Measurements from ENCODE around the gene CAPNS1. TPM values are rescaled to one million over a fixed set of nuclear protein-coding genes. Genes with fewer than 3 reads are reported as not detected.
A peak's percentile ranks its signal among the peaks of the same experiment; 100 is the strongest.

The CAPNS1 gene
- polyA plus RNA-seq, 2 of the 4 experiments (the other 2 are of a cell fraction): 1,236 to 1,551 TPM

DNA sequence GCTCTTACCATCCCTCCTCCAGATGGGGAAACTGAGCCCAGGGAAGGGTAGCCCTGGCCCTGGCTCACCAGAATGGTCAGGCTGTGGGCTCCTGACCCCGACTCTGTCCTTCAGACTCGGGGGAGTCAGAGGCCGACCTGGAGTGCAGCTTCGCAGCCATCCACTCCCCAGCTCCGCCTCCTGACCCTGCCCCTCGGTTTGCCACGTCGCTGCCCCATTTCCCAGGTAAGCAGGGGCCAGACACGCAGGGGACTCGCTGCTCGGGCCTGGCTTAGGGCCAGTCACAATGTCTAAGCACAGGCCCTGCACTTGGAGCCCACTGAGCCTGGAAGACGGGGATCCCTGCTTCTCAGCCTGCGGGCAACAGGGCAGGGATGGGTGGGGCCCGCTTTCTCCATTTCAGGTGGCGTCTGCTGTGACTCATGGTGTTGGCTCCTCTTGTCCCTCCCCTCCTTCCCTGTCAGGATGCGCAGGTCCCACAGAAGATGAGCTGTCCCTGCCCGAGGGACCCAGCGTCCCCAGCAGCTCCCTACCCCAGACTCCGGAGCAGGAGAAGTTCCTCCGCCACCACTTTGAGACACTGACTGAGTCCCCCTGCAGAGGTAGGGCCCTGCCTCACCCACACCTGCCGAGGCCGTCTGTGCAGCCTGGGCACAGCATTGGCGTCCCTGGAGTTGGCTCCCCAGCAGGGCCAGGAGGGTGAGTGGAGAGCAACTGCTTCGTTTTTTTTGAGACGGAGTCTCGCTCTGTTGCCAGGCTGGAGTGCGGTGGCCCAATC is 38.1 kb upstream of the CAPNS1 start:
- ChIA-PET POLR2A (interaction anchor here (0.6 to 6.3 kb wide), 2 partner anchors 13 to 31 kb away, joined by 4 to 52 read pairs; partner anchors contain the start of genes POLR2I and TBCB), CTCF (interaction anchor here (0.9 to 15.7 kb wide), 9 partner anchors 8 to 44 kb away, joined by 3 to 157 read pairs (median 7); partner anchors contain the start of genes OVOL3, POLR2I, TBCB and THAP8)
- no peak overlapping the region for H3K27ac ChIP-seq
- FAIRE-seq: no peak
- WGBS (ENCODE audit: missing lambda C conversion rate): 91% methylated on average over 26 of the region's 27 CpGs
- peak in 1 of 2 experiments; percentile 1; a peak in 1 of 6 replicates for ATAC-seq
- TF ChIP-seq ATOH8 (CRISPR knock-in tag; IDR thresholded peaks at IDR 0.05; ENCODE audit: low read depth): no peak
- TF ChIP-seq KDM1A (IDR thresholded peaks at IDR 0.05; ENCODE audit: low read depth): no peak
- TF ChIP-seq, protein P1, sequence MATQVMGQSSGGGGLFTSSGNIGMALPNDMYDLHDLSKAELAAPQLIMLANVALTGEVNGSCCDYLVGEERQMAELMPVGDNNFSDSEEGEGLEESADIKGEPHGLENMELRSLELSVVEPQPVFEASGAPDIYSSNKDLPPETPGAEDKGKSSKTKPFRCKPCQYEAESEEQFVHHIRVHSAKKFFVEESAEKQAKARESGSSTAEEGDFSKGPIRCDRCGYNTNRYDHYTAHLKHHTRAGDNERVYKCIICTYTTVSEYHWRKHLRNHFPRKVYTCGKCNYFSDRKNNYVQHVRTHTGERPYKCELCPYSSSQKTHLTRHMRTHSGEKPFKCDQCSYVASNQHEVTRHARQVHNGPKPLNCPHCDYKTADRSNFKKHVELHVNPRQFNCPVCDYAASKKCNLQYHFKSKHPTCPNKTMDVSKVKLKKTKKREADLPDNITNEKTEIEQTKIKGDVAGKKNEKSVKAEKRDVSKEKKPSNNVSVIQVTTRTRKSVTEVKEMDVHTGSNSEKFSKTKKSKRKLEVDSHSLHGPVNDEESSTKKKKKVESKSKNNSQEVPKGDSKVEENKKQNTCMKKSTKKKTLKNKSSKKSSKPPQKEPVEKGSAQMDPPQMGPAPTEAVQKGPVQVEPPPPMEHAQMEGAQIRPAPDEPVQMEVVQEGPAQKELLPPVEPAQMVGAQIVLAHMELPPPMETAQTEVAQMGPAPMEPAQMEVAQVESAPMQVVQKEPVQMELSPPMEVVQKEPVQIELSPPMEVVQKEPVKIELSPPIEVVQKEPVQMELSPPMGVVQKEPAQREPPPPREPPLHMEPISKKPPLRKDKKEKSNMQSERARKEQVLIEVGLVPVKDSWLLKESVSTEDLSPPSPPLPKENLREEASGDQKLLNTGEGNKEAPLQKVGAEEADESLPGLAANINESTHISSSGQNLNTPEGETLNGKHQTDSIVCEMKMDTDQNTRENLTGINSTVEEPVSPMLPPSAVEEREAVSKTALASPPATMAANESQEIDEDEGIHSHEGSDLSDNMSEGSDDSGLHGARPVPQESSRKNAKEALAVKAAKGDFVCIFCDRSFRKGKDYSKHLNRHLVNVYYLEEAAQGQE (IDR thresholded peaks at IDR 0.05): no peak
- no peak for TF ChIP-seq HEYL (CRISPR knock-in tag; IDR thresholded peaks at IDR 0.05)
- TF ChIP-seq TP53 (CRISPR knock-in tag; IDR thresholded peaks at IDR 0.05): no peak
- no peak for TF ChIP-seq CHD4 (IDR thresholded peaks at IDR 0.05; ENCODE audit: borderline replicate concordance)
- TF ChIP-seq FOSB (CRISPR knock-in tag; IDR thresholded peaks at IDR 0.05): no peak
- no peak for TF ChIP-seq ESRRA (IDR thresholded peaks at IDR 0.05; ENCODE audit: borderline replicate concordance, low read length)
- no peak for TF ChIP-seq CBX8 (IDR thresholded peaks at IDR 0.05)
- TF ChIP-seq ZFP36 (IDR thresholded peaks at IDR 0.05; ENCODE audit: borderline replicate concordance, partially characterized antibody): no peak
- TF ChIP-seq RNF2 (IDR thresholded peaks at IDR 0.05; ENCODE audit: borderline replicate concordance, low read depth): no peak
- H3K4me1 ChIP-seq: peaks cover 5% of the 10 kb centered on the region; the same call in 2 of the 3 replicates
- no peaks in the 10 kb centered on the region for H3K9me3 ChIP-seq
- H3K4me3 ChIP-seq: no peak overlapping the region
- DNase-seq (ENCODE audit: low read depth in 1 of 2, low spot score in 1 of 2): no peak
- H3K4me2 ChIP-seq: no peak overlapping the region

GRCh38 chr19:36103040-36103626 is 36.7 kb upstream of the CAPNS1 start:
- DNase-seq (ENCODE audit: low read depth in 1 of 2, low spot score in 1 of 2) (no peak), FAIRE-seq (no peak), ATAC-seq (0 out of 6 replicates have a peak, but pooled peaks have one; percentile 1)
- Histone ChIP-seq H3K4me2 (no peak overlapping the region), H3K27ac (no peak overlapping the region), H3K4me1 (peaks cover 5% of the 10 kb centered on the region; the same call in 2 of the 3 replicates), H3K4me3 (no peak overlapping the region), H3K9me3 (no peaks in the 10 kb centered on the region)
- TF ChIP-seq GATA3 (IDR thresholded peaks at IDR 0.05; ENCODE audit: borderline replicate concordance) (no peak), BCL3 (IDR thresholded peaks at IDR 0.05) (no peak), HMGXB4 (CRISPR knock-in tag; IDR thresholded peaks at IDR 0.05; ENCODE audit: borderline replicate concordance) (no peak), POLR2AphosphoS2 (conservative IDR thresholded peaks at IDR 0.05; ENCODE audit: low read length) (0 out of 2 replicates have a peak, but pooled peaks have one; percentile 31), ESRRA (IDR thresholded peaks at IDR 0.05; ENCODE audit: borderline replicate concordance, low read length) (no peak), FOSL2 (IDR thresholded peaks at IDR 0.05) (no peak), FOSL2 (CRISPR knock-in tag; IDR thresholded peaks at IDR 0.05) (no peak)
- TF ChIP-seq, protein P1 (IDR thresholded peaks at IDR 0.05): no peak
- ChIA-PET CTCF (interaction anchor here (0.6 to 15.7 kb wide), 11 partner anchors 8 to 141 kb away, joined by 3 to 157 read pairs (median 6); partner anchors contain the start of genes POLR2I, TBCB, THAP8 and WDR62), POLR2A (interaction anchor here (6.3 kb wide), 1 partner anchor 12 kb away, joined by 52 read pairs; the partner anchor contains the start of genes POLR2I and TBCB)
- 96% methylated on average over 24 of the region's 24 CpGs for WGBS (ENCODE audit: missing lambda C conversion rate)

All from A549 (cell line).